ENCODE results near the gene ZFPM1. TPM values are rescaled to one million over a fixed set of nuclear protein-coding genes. Genes with fewer than 3 reads are reported as not detected.
A peak's percentile ranks its signal among the peaks of the same experiment; 100 is the strongest.
"Not testable (repeated sequence)": the region's sequence is repeated elsewhere in the genome, so short reads cannot be mapped to it uniquely, and the experiment has no call there.

Gene ZFPM1
- total RNA-seq, 1 donor from 2014 or later = 19.3 TPM

DNA sequence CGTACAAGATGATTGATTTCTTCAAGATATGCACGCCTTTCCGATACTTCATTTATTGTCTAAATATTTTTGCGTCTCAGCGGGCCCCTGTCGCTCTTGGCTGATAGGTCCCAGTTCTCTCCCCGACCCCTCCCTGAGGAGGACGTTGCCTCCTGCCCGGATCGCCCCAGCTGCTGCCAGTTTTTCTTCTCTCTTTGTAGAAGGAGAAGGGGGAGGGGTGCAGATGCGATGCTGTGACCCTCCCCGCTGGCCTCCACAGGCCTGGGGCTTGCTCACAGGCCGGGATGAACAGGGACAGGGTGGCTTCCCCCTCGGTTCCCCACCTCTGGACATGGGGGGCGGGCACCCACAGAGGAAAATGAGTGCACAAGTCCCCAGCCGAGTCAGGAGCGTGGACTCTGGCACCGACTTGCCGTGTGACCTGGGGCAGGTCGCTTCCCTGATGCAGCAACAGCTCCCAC lies 63.6 kb downstream of the ZFPM1 start:
- Mint-ChIP-seq H3K36me3 (ENCODE audit: low read depth) (peaks cover 12% of the 10 kb centered on the region), H3K27me3 (no peaks in the 10 kb centered on the region), H3K27ac (no peak overlapping the region), H3K4me3 (no peak overlapping the region), H3K4me1 (no peaks in the 10 kb centered on the region), H3K9me3 (peaks cover 31% of the 10 kb centered on the region)
- intact Hi-C loops (cut with micrococcal nuclease) = no loop called here
- no peak for DNase-seq

DNA sequence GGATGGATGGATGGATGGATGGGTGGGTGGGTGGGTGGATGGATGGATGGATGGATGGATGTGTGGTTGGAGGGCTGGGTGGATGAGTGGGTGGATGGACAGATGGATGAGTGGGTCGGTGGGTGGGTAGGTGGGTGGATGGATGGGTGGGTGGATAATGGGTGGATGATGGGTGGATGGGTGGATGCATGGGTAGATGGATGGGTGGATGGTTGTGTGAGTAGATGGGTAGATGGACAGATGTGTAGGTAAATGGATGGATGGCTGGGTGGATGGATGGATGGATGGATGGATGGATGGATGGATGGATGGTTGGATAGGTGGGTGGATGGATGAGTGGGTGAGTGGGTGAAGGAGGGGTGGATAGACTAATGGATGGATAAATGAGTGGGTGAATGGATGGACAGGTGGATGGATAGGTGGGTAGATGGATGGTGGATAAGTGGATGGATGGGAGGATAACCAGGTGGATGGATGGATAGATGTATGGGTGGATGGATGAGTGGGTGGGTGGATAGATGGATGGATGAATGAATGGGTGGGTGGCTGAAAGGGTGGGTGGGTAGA lies 64.2 kb downstream of the ZFPM1 start:
- H3K27me3 Mint-ChIP-seq; H3K4me3 Mint-ChIP-seq; DNase-seq; intact Hi-C loops (cut with micrococcal nuclease); H3K4me1 Mint-ChIP-seq; H3K27ac Mint-ChIP-seq: not testable (repeated sequence)
- H3K36me3 Mint-ChIP-seq (ENCODE audit: low read depth) = peaks cover 12% of the 10 kb centered on the region
- H3K9me3 Mint-ChIP-seq = peaks cover 31% of the 10 kb centered on the region

DNA sequence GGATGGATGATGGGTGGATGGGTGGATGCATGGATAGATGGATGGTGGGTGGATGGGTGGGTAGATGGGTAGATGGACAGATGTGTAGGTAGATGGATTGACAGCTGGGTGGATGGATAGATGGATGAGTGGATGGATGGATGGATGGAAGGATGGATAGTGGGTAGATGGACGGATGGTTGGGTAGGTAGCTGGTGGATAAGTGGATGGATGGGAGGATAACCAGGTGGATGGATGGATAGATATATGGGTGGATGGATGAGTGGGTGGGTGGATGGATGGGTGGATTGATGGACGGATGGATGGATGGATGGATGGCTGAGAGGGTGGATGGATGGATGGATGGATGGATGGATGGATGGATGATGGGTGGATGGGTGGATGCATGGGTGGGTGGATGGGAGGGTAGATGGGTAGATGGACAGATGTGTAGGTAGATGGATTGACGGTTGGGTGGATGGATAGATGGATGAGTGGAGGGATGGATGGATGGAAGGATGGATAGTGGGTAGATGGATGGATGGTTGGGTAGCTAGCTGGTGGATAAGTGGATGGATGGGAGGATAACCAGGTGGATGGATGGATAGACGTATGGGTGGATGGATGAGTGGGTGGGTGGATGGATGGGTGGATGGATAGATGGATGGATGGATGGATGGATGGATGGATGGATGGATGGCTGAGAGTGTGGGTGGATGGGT lies 65.5 kb downstream of the ZFPM1 start:
- H3K27me3 Mint-ChIP-seq; H3K27ac Mint-ChIP-seq; H3K4me1 Mint-ChIP-seq; DNase-seq; H3K4me3 Mint-ChIP-seq; intact Hi-C loops (cut with micrococcal nuclease): not testable (repeated sequence)
- H3K9me3 Mint-ChIP-seq = peaks cover 31% of the 10 kb centered on the region
- peaks cover 12% of the 10 kb centered on the region for H3K36me3 Mint-ChIP-seq (ENCODE audit: low read depth)

DNA sequence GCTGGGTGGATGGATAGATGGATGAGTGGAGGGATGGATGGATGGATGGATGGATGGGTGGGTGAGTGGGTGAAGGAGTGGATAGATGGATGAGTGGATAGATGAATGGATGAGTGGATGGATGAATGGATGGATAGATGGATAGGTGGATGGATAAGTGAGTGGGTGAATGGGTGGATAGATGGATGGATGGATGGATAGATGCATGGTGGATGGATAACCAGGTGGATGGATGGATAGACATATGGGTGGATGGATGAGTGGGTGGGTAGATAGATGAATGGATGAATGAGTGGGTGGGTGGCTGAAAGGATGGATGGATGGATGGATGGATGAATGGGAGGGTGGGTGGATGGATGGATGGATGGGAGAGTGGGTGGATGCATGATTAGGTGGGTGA lies 66.2 kb downstream of the ZFPM1 start:
- peaks cover 31% of the 10 kb centered on the region for H3K9me3 Mint-ChIP-seq
- peaks cover 12% of the 10 kb centered on the region for H3K36me3 Mint-ChIP-seq (ENCODE audit: low read depth)
- no peak overlapping the region for H3K27ac Mint-ChIP-seq
- H3K27me3 Mint-ChIP-seq = no peaks in the 10 kb centered on the region
- no peak for DNase-seq
- intact Hi-C loops (cut with micrococcal nuclease) = no loop called here
- H3K4me3 Mint-ChIP-seq = no peak overlapping the region
- no peaks in the 10 kb centered on the region for H3K4me1 Mint-ChIP-seq

DNA sequence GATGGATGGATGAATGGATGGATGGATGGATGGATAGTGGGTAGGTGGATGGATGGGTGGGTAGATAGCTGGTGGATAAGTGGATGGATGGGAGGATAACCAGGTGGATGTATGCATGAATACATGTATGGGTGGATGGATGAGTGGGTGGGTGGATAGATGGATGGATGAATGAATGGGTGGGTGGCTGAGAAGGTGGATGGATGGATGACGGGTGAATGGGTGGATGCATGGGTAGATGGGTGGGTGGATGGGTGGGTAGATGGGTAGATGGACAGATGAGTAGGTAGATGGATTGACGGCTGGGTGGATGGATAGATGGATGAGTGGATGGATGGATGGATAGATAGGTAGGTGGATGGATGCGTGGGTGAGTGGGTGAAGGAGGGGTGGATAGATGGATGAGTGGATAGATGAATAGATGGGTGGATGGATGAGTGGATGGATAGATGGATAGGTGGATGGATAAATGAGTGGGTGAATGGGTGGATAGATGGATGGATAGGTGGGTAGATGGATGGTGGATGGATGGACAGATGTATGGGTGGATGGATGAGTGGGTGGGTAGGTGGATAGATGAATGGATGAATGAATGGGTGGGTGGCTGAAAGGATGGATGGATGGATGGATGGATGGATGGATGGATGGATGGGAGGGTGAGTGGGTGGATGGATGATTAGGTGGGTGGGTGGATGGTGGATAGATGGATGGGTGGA lies 67.0 kb downstream of the ZFPM1 start:
- Mint-ChIP-seq H3K27ac (peak overlapping the region; percentile 69), H3K9me3 (peaks cover 31% of the 10 kb centered on the region), H3K27me3 (no peaks in the 10 kb centered on the region), H3K4me1 (no peaks in the 10 kb centered on the region), H3K36me3 (ENCODE audit: low read depth) (peaks cover 12% of the 10 kb centered on the region), H3K4me3 (no peak overlapping the region)
- DNase-seq = no peak
- intact Hi-C loops (cut with micrococcal nuclease) = no loop called here

DNA sequence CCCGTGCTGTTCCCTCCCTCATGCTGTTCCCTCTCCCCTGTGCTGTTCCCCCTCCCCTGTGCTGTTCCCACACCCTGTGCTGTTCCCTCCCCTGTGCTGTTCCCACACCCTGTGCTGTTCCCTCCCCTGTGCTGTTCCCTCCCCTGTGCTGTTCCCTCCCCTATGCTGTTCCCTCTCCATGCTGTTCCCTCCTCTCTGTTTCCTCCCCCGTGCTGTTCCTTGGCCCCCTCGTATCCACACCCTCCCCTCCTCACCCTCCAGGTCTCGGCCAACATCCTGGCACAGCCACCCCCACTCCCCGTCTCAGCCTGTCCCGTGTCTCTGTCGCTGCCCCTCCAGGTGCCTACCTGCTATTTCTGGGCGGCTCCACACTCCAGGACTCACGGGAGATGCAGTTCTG lies 68.6 kb downstream of the ZFPM1 start:
- no peak overlapping the region for H3K27ac Mint-ChIP-seq
- H3K27me3 Mint-ChIP-seq = no peaks in the 10 kb centered on the region
- H3K4me3 Mint-ChIP-seq = no peak overlapping the region
- no peak for DNase-seq
- peaks cover 10% of the 10 kb centered on the region for H3K36me3 Mint-ChIP-seq (ENCODE audit: low read depth)
- H3K4me1 Mint-ChIP-seq = no peaks in the 10 kb centered on the region
- peaks cover 31% of the 10 kb centered on the region for H3K9me3 Mint-ChIP-seq
- intact Hi-C loops (cut with micrococcal nuclease) = no loop called here

DNA sequence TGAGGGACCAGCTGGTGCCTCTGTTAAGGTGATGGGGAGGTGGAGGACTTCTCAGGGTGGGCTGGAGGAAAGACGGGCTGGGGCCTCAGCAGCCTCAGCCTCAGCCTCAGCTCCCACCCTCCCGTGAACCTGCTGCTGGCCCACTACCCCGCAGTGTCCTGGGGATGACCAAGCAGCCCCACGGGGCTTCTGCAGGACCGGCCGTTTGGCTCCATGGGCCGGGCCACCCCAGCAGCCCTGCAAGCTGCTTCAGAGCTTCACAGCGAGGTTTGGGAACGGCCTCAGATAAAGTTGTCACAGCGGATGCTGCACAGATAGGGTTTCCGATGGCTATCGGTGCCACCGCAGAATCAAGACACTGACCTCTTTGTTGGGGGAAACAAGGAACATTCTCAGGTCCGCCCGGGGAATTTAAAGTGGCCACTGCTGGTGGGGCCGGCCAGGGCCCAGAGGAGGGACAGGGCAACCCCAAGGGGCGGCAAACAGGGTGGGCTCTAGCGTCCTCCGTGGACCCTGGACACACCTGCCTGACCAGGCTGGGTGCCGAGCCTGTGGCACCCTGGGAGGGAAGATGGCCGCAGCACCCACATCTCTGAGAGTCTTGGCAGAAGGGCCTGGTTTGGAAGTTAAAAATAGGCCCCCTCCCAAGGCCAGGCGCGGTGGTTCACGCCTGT lies 69.3 kb downstream of the ZFPM1 start:
- peaks cover 10% of the 10 kb centered on the region for H3K36me3 Mint-ChIP-seq (ENCODE audit: low read depth)
- peaks cover 29% of the 10 kb centered on the region for H3K9me3 Mint-ChIP-seq
- intact Hi-C loops (cut with micrococcal nuclease) = no loop called here
- H3K27ac Mint-ChIP-seq = no peak overlapping the region
- no peaks in the 10 kb centered on the region for H3K27me3 Mint-ChIP-seq
- no peak overlapping the region for H3K4me3 Mint-ChIP-seq
- DNase-seq = no peak
- H3K4me1 Mint-ChIP-seq = no peaks in the 10 kb centered on the region

DNA sequence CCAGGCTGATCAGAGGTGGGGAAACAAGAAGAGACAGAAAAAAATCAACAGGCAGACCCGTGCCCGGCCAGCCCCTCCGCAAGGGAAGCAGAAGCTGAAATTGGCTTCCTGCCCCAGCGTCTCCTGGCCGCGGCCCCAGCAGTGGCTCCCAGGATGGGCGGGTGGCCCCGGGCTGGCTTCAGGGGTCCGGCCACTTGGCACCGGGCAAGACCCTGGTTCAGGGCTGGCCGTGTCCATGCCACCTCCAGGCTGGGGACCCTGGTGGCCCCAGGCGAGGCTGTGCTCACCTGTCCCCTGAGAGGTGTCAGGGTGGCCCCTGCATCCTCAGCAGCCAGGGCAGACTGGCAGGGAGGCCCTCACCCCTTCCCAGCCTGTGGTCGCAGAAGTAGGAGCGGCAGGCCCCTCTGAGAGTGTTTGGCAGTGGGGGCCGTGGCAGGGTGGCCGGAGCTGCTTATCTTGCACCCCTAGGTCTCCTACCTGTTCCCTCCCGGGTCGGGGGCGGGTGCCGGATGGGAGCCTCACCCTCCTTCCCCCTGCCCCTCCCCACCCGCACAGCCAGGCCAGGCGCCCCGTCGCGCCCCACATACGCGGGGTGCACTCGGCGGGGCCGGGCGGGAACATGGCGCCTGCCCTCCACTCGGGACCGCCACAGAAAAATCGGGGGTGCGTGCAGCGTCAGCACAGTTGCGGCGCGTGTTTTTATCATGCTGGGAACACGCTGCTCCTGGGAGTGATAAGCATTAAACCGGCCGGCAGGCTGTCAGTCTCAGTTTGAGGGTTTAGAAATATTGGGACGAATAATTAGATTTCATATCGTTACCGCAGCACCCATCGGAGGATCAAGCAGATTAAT lies 70.5 kb downstream of the ZFPM1 start:
- H3K4me3 Mint-ChIP-seq = no peak overlapping the region
- H3K36me3 Mint-ChIP-seq (ENCODE audit: low read depth) = peaks cover 9% of the 10 kb centered on the region
- peaks cover 17% of the 10 kb centered on the region for H3K9me3 Mint-ChIP-seq
- H3K27ac Mint-ChIP-seq = peak overlapping the region; percentile 37
- intact Hi-C loops (cut with micrococcal nuclease) = no loop called here
- H3K27me3 Mint-ChIP-seq = no peaks in the 10 kb centered on the region
- H3K4me1 Mint-ChIP-seq = no peaks in the 10 kb centered on the region
- no peak for DNase-seq

DNA sequence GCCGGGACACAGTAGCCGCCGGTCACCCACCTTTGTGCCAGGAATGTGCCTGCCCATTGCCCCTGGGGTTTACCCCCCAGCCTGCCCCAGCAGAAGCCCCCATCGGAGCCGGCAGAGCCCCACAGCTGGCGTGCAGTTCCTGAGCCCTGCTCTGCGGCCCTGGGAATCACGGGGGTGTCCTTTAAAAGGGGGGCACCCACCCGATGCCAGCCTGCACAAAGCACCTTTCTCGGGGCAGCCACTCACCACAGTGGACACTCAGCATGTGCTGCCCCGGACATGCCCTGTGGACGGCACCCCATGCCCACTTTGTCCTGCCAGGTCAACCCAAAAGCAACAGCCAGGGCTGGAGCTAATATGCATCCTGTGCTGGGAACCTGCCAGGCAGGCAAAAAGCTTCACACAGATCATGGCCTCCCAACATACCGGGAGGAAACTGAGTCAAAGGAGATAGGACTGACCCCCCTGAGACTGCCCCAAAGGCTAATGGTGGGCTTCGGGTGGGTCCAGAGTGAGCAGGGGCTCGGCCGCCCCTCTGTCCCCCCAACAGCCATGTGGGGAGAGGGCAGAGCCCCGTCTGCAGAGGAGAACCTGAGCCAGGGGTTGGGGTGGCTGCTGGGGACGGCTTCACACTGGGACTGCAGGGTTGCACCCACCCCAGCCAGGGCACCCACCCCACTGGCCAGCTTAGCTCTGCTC lies 71.3 kb downstream of the ZFPM1 start:
- H3K9me3 Mint-ChIP-seq = peaks cover 9% of the 10 kb centered on the region
- H3K27ac Mint-ChIP-seq = no peak overlapping the region
- no peaks in the 10 kb centered on the region for H3K4me1 Mint-ChIP-seq
- no peak for DNase-seq
- H3K4me3 Mint-ChIP-seq = no peak overlapping the region
- H3K27me3 Mint-ChIP-seq = no peaks in the 10 kb centered on the region
- peaks cover 6% of the 10 kb centered on the region for H3K36me3 Mint-ChIP-seq (ENCODE audit: low read depth)
- intact Hi-C loops (cut with micrococcal nuclease) = no loop called here

DNA sequence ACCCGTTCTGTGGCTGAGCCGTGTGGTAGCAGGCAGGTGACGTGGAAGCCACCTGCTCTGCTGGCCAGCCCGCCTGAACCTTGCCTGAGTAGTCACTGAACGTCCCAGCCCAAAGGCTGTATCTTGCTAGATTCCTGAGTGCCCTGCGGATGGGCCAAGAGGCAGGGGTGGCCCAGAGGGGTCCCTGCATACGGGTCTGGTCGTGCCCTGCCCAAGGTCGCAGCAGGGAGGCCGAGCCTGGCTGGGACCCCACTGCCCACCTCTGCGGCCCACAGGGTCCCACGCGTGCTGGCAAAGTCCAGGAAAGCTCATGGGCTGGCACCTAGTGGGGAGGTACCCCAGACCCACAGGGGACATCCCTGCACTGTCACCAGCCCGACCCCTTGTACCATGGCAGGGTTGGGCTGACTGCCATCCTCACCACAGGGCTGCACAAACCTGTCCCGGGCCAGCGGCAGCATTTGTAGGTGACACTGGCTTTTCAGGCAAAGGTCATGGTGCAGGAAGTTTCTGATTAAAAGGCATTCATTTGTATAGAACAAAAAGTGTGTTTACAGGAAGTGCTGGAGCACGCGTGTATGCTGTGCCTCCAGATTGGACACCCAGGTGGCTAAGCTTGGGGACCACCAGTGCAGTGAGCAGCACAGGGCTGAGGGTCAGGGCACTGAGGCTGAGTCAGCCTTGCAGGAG lies 72.0 kb downstream of the ZFPM1 start:
- no peak overlapping the region for H3K4me3 Mint-ChIP-seq
- no peak for DNase-seq
- peaks cover 2% of the 10 kb centered on the region for H3K36me3 Mint-ChIP-seq (ENCODE audit: low read depth)
- no peak overlapping the region for H3K27ac Mint-ChIP-seq
- intact Hi-C loops (cut with micrococcal nuclease) = no loop called here
- H3K4me1 Mint-ChIP-seq = no peaks in the 10 kb centered on the region
- H3K27me3 Mint-ChIP-seq = no peaks in the 10 kb centered on the region
- H3K9me3 Mint-ChIP-seq = peaks cover 3% of the 10 kb centered on the region

DNA sequence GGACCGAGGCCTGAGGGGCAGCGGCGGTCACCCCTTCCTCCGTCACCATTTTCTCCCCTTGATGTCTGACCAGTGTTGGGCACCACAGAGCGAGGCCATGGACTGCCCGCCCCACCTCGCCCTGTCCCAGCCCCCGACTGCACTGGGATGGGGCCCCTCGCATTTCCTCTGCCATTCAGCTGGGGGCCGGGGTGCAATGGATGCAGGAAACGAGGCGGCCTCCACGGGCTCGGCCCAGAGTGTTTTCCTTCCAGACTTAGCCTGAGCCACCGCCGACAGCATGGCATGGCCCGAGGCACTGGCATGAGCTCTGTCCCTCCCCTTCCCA lies 72.5 kb downstream of the ZFPM1 start:
- intact Hi-C loops (cut with micrococcal nuclease) = no loop called here
- no peaks in the 10 kb centered on the region for H3K9me3 Mint-ChIP-seq
- no peaks in the 10 kb centered on the region for H3K27me3 Mint-ChIP-seq
- H3K27ac Mint-ChIP-seq = no peak overlapping the region
- H3K4me3 Mint-ChIP-seq = no peak overlapping the region
- no peaks in the 10 kb centered on the region for H3K4me1 Mint-ChIP-seq
- H3K36me3 Mint-ChIP-seq (ENCODE audit: low read depth) = no peaks in the 10 kb centered on the region
- DNase-seq = no peak

DNA sequence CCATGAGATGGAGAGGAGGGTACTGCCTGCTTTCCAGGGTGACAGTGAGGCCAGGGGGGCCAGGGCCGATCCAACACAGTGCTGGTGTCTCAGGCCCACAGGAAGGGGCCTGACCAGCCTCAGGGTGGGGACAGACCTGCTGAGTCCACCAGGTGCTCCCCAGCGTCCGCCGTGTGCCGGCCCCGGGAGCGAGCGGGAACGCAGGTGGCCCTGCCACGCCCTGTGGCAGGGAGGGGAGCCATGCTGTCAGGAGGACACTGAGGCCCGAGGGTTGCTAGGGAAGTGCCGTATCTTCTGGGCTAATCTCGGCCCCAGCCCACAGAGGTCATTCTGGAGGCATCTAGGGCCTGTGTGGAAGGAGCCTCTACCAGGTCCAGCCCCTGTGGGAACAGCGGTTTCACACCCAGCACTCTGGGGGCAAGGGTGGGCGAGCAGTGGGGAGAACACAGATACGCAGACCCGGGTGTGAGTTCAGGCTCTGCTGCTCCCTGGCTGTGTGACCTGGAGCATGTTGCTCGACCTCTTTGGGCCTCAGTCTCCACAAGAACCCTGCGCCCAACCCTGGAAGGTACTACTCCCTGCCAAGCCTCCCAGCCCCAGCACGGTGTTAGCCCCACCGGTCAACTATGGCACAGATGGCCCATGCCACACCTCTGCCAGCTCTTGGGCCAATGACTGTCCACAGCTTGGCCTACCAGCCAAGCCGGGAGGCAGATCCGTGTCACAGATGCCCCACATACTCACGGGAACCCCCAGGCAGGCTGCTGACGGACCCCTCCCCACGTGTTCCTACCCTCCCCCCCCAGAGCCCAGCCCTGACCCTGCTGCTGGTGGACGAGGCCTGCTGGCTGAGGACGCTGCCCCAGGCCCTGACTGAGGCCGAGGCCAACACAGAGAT lies 73.2 kb downstream of the ZFPM1 start:
- DNase-seq = no peak
- no peaks in the 10 kb centered on the region for H3K27me3 Mint-ChIP-seq
- H3K4me3 Mint-ChIP-seq = no peak overlapping the region
- no peaks in the 10 kb centered on the region for H3K36me3 Mint-ChIP-seq (ENCODE audit: low read depth)
- no peaks in the 10 kb centered on the region for H3K4me1 Mint-ChIP-seq
- no peaks in the 10 kb centered on the region for H3K9me3 Mint-ChIP-seq
- H3K27ac Mint-ChIP-seq = no peak overlapping the region
- intact Hi-C loops (cut with micrococcal nuclease) = no loop called here
